NT2/D1 (cell line): Measurements from ENCODE around the gene C9orf78.
A peak's percentile ranks its signal among the peaks of the same experiment; 100 is the strongest.

ENCODE experiments used
- DNase-seq: peaks from one replicate; pipeline ENCODE4 v3.0.0-alpha.2; 2011; ENCODE audit warnings: low read depth, low spot score
- H3K27me3 ChIP-seq: 2 replicates; pipeline ENCODE4 v1.6.0; 2011; ENCODE audit warnings: mild to moderate bottlenecking; ENCODE audit not compliant: insufficient read length, insufficient read depth
- H3K36me3 ChIP-seq: 2 replicates; pipeline ENCODE4 v1.6.1; 2011; ENCODE audit warnings: mild to moderate bottlenecking, low read length, mixed read lengths; ENCODE audit not compliant: insufficient read depth, insufficient read length
- H3K4me1 ChIP-seq: 2 replicates; pipeline ENCODE4 v1.5.1; 2011; ENCODE audit not compliant: insufficient read depth, insufficient read length
- H3K4me3 ChIP-seq: 2 replicates; pipeline ENCODE4 v1.5.1; 2011; ENCODE audit warnings: low read depth; ENCODE audit not compliant: insufficient read length
- H3K9ac ChIP-seq: 2 replicates; pipeline ENCODE4 v1.6.0; 2011; ENCODE audit warnings: low read depth; ENCODE audit not compliant: insufficient read length
- H3K9me3 ChIP-seq: 2 replicates; pipeline ENCODE4 v1.5.1; 2011; ENCODE audit warnings: mild to moderate bottlenecking, low read length; ENCODE audit not compliant: insufficient read depth
- SUZ12 ChIP-seq: IDR thresholded peaks from 2 replicates; pipeline ENCODE4 v1.6.1; 2011; ENCODE audit not compliant: insufficient read length, insufficient read depth; ENCODE audit errors: extremely low read depth
- YY1 ChIP-seq: IDR thresholded peaks from 2 replicates; pipeline ENCODE4 v1.6.1; 2011; ENCODE audit not compliant: insufficient read length, insufficient read depth
- ZNF274 ChIP-seq: IDR thresholded peaks from 2 replicates; pipeline ENCODE4 v1.6.1; 2011; ENCODE audit warnings: mild to moderate bottlenecking, low read depth, low read length

C9orf78 gene

GRCh38 chr9:129845373-129845772 is 10.3 kb upstream of the C9orf78 start:
- Histone ChIP-seq H3K4me3 (no peak overlapping the region), H3K9me3 (no peaks in the 10 kb centered on the region), H3K36me3 (peaks cover 9% of the 10 kb centered on the region), H3K4me1 (peaks cover 13% of the 10 kb centered on the region), H3K9ac (no peak overlapping the region), H3K27me3 (no peaks in the 10 kb centered on the region)
- no peak for TF ChIP-seq ZNF274
- TF ChIP-seq YY1, result no peak
- TF ChIP-seq SUZ12, result no peak
- no peak for DNase-seq

- TF ChIP-seq YY1 (no peak), ZNF274 (no peak), SUZ12 (no peak)
- no peaks in the 10 kb centered on the region for H3K9me3 ChIP-seq
- peaks cover 21% of the 10 kb centered on the region for H3K4me1 ChIP-seq
- no peaks in the 10 kb centered on the region for H3K27me3 ChIP-seq
- no peak overlapping the region for H3K4me3 ChIP-seq
- no peak for DNase-seq
- no peak overlapping the region for H3K9ac ChIP-seq
- peaks cover 11% of the 10 kb centered on the region for H3K36me3 ChIP-seq
These were observed 6.0 kb upstream of the C9orf78 start for GRCh38 chr9:129841071-129841470.

- H3K9me3 ChIP-seq, result no peaks in the 10 kb centered on the region
- no peak for TF ChIP-seq ZNF274
- no peak for TF ChIP-seq YY1
- TF ChIP-seq SUZ12, result no peak
- peaks cover 11% of the 10 kb centered on the region for H3K36me3 ChIP-seq
- H3K27me3 ChIP-seq, result no peaks in the 10 kb centered on the region
- H3K9ac ChIP-seq, result no peak overlapping the region
- peaks cover 21% of the 10 kb centered on the region for H3K4me1 ChIP-seq
- no peak for DNase-seq
- H3K4me3 ChIP-seq, result no peak overlapping the region
These were observed 5.0 kb upstream of the C9orf78 start for GRCh38 chr9:129840034-129840433.

- Histone ChIP-seq H3K36me3 (peaks cover 11% of the 10 kb centered on the region), H3K9me3 (no peaks in the 10 kb centered on the region), H3K9ac (no peak overlapping the region), H3K4me1 (peaks cover 21% of the 10 kb centered on the region), H3K27me3 (peaks cover under 1% of the 10 kb centered on the region), H3K4me3 (no peak overlapping the region)
- no peak for DNase-seq
- TF ChIP-seq YY1 (no peak), SUZ12 (no peak), ZNF274 (no peak)
These were observed 4.4 kb upstream of the C9orf78 start for GRCh38 chr9:129839324-129840023.

GRCh38 chr9:129838707-129839259 is 3.7 kb upstream of the C9orf78 start:
- TF ChIP-seq ZNF274 (no peak), YY1 (no peak), SUZ12 (no peak)

GRCh38 chr9:129836311-129837007 is 1.4 kb upstream of the C9orf78 start:
- peaks cover 17% of the 10 kb centered on the region for H3K4me1 ChIP-seq
- no peaks in the 10 kb centered on the region for H3K9me3 ChIP-seq
- no peak for DNase-seq
- H3K9ac ChIP-seq, result peak overlapping the region; percentile 73
- H3K36me3 ChIP-seq, result peaks cover 27% of the 10 kb centered on the region
- H3K4me3 ChIP-seq, result peak overlapping the region; percentile 61
- no peak for TF ChIP-seq SUZ12
- TF ChIP-seq ZNF274, result no peak
- no peak for TF ChIP-seq YY1
- peaks cover 3% of the 10 kb centered on the region for H3K27me3 ChIP-seq

More at GRCh38 chr9:129838707-129839259, 3.7 kb upstream of the C9orf78 start:
- Histone ChIP-seq H3K36me3 (peaks cover 11% of the 10 kb centered on the region), H3K4me1 (peaks cover 21% of the 10 kb centered on the region), H3K9me3 (no peaks in the 10 kb centered on the region), H3K4me3 (no peak overlapping the region), H3K9ac (no peak overlapping the region), H3K27me3 (peaks cover 3% of the 10 kb centered on the region)
- DNase-seq, result no peak

GRCh38 chr9:129835860-129836223 is 767 bp upstream of the C9orf78 start:
- Histone ChIP-seq H3K4me1 (peaks cover 14% of the 10 kb centered on the region), H3K36me3 (peaks cover 34% of the 10 kb centered on the region), H3K4me3 (peak overlapping the region; percentile 61), H3K27me3 (peaks cover 3% of the 10 kb centered on the region), H3K9me3 (no peaks in the 10 kb centered on the region), H3K9ac (peak overlapping the region; percentile 73)
- TF ChIP-seq SUZ12 (no peak), ZNF274 (no peak), YY1 (no peak)
- no peak for DNase-seq
